HepG2 (cell line): ENCODE results near the gene BIRC5. TPM values are rescaled to one million over a fixed set of nuclear protein-coding genes. Genes with fewer than 3 reads are reported as not detected.

Experiments used
- AGO1 ChIP-seq: fragments of 200-400 bp; formaldehyde crosslinking; IDR thresholded peaks from 2 replicates; pipeline ENCODE4 v1.6.1; 2017; ENCODE audit warnings: mild to moderate bottlenecking, low read depth, low read length, moderate library complexity; ENCODE audit not compliant: poor library complexity, severe bottlenecking
- CEBPG ChIP-seq: IDR thresholded peaks from 2 replicates; pipeline ENCODE4 v1.6.1; 2016
- CHCHD3 ChIP-seq: sonication (generic); formaldehyde crosslinking; IDR thresholded peaks from 2 replicates; pipeline ENCODE4 v1.8.0; 2022; ENCODE audit warnings: mild to moderate bottlenecking, missing genetic modification reagents, moderate library complexity
- DPF2 ChIP-seq: sonication (generic); formaldehyde crosslinking; IDR thresholded peaks from 2 replicates; pipeline ENCODE4 v1.4.0; 2020; ENCODE audit warnings: mild to moderate bottlenecking, low read depth, missing genetic modification reagents, borderline replicate concordance
- ESRRA ChIP-seq: sonication (generic); formaldehyde crosslinking; IDR thresholded peaks from 2 replicates; pipeline ENCODE4 v1.5.1; 2020; ENCODE audit warnings: mild to moderate bottlenecking, low read depth, missing genetic modification reagents
- FOXM1 ChIP-seq: sonication (generic); formaldehyde crosslinking; IDR thresholded peaks from 2 replicates; pipeline ENCODE4 v1.5.0; 2020; ENCODE audit warnings: missing genetic modification reagents
- HMGA1 ChIP-seq: sonication (generic); formaldehyde crosslinking; conservative IDR thresholded peaks from 2 replicates; pipeline ENCODE4 v1.4.0; 2020; ENCODE audit warnings: missing genetic modification reagents
- HOXA5 ChIP-seq: sonication (generic); formaldehyde crosslinking; IDR thresholded peaks from 2 replicates; pipeline ENCODE4 v1.4.0; 2020; ENCODE audit warnings: missing genetic modification reagents
- KDM3A ChIP-seq: IDR thresholded peaks from 2 replicates; pipeline ENCODE4 v1.6.1; 2018; ENCODE audit warnings: low read depth, missing compliant biosample characterization
- KDM5B ChIP-seq: sonication (generic); formaldehyde crosslinking; IDR thresholded peaks from 2 replicates; pipeline ENCODE4 v1.4.0; 2020; ENCODE audit warnings: missing genetic modification reagents, mild to moderate bottlenecking, borderline replicate concordance
- KLF11 ChIP-seq: IDR thresholded peaks from 2 replicates; pipeline ENCODE4 v1.6.1; 2016; ENCODE audit warnings: missing compliant biosample characterization
- KLF6 ChIP-seq: IDR thresholded peaks from 2 replicates; pipeline ENCODE4 v1.8.0; 2016; ENCODE audit warnings: missing biosample characterization, missing genetic modification reagents
- NFYC ChIP-seq: IDR thresholded peaks from 2 replicates; pipeline ENCODE4 v1.6.1; 2016; ENCODE audit warnings: missing genetic modification reagents, missing compliant biosample characterization
- SRF ChIP-seq: IDR thresholded peaks from 2 replicates; pipeline ENCODE4 v1.6.1; 2011; ENCODE audit warnings: mild to moderate bottlenecking, low read depth, low read length, moderate library complexity
- SYNCRIP ChIP-seq: fragments of 200-400 bp; formaldehyde crosslinking; IDR thresholded peaks from 2 replicates; pipeline ENCODE4 v1.6.1; 2018; ENCODE audit warnings: mild to moderate bottlenecking, low read depth, low read length; ENCODE audit not compliant: insufficient read depth
- THAP11 ChIP-seq: IDR thresholded peaks from 2 replicates; pipeline ENCODE4 v1.6.1; 2016; ENCODE audit warnings: missing biosample characterization, missing genetic modification reagents
- WIZ ChIP-seq: sonication (generic); formaldehyde crosslinking; IDR thresholded peaks from 2 replicates; pipeline ENCODE4 v1.5.1; 2020; ENCODE audit warnings: mild to moderate bottlenecking, missing genetic modification reagents
- YEATS2 ChIP-seq: sonication (generic); formaldehyde crosslinking; IDR thresholded peaks from 2 replicates; pipeline ENCODE4 v1.4.0; 2020; ENCODE audit warnings: missing genetic modification reagents, borderline replicate concordance
- ZFAT ChIP-seq: sonication (generic); formaldehyde crosslinking; conservative IDR thresholded peaks from 2 replicates; pipeline ENCODE4 v1.8.1; 2023; ENCODE audit warnings: missing genetic modification reagents, inconsistent platforms
- ZFP90 ChIP-seq: sonication (generic); formaldehyde crosslinking; IDR thresholded peaks from 2 replicates; pipeline ENCODE4 v1.8.0; 2022; ENCODE audit warnings: missing genetic modification reagents, mild to moderate bottlenecking, inconsistent platforms, borderline replicate concordance
- ZKSCAN1 ChIP-seq: fragments of 150-350 bp; IDR thresholded peaks from 2 replicates; pipeline ENCODE4 v1.6.1; 2014; ENCODE audit warnings: low read length
- ZNF225 ChIP-seq: sonication (generic); formaldehyde crosslinking; IDR thresholded peaks from 2 replicates; pipeline ENCODE4 v1.4.0; 2020; ENCODE audit warnings: mild to moderate bottlenecking, missing genetic modification reagents
- ZNF251 ChIP-seq: sonication (generic); formaldehyde crosslinking; IDR thresholded peaks from 2 replicates; pipeline ENCODE4 v1.9.0; 2021; ENCODE audit warnings: mild to moderate bottlenecking, missing genetic modification reagents
- ZNF484 ChIP-seq: sonication (generic); formaldehyde crosslinking; IDR thresholded peaks from 2 replicates; pipeline ENCODE4 v1.5.1; 2020; ENCODE audit warnings: mild to moderate bottlenecking, low read depth, missing genetic modification reagents, borderline replicate concordance
- ZNF572 ChIP-seq: sonication (generic); formaldehyde crosslinking; IDR thresholded peaks from 2 replicates; pipeline ENCODE4 v1.5.1; 2020; ENCODE audit warnings: mild to moderate bottlenecking, missing genetic modification reagents
- ZNF577 ChIP-seq: sonication (generic); formaldehyde crosslinking; IDR thresholded peaks from 2 replicates; pipeline ENCODE4 v1.4.0; 2020; ENCODE audit warnings: mild to moderate bottlenecking, low read depth, missing genetic modification reagents, borderline replicate concordance
- ZNF674 ChIP-seq: sonication (generic); formaldehyde crosslinking; IDR thresholded peaks from 2 replicates; pipeline ENCODE4 v1.5.0; 2020; ENCODE audit warnings: low read depth, mild to moderate bottlenecking, missing genetic modification reagents
- ZNF841 ChIP-seq: sonication (generic); formaldehyde crosslinking; IDR thresholded peaks from 2 replicates; pipeline ENCODE4 v1.8.1; 2023; ENCODE audit warnings: missing genetic modification reagents, borderline replicate concordance
- ZSCAN21 ChIP-seq: sonication (generic); formaldehyde crosslinking; IDR thresholded peaks from 2 replicates; pipeline ENCODE4 v1.8.0; 2022; ENCODE audit warnings: mild to moderate bottlenecking, missing genetic modification reagents, moderate library complexity, borderline replicate concordance
- polyA plus RNA-seq, 8 experiments: library from polyadenylated mRNA; depleted of rRNA in 3 of 8; stranded (reverse) in 7 of 8; unstranded in 1 of 8; fragments of >200 nt; fragmentation: Illumina TruSeq in 4 of 8; extraction: Trizol in 4 of 8; gene quantifications; 2 replicates each; pipeline versions ENCODE4 v1.2.1 to v1.2.3, GENCODE V29; 2011 to 2016; ENCODE audit warnings: low read depth in 4 of 8, missing spikeins in 1 of 8, mixed read lengths in 1 of 8; ENCODE audit not compliant: insufficient read depth in 1 of 8
- total RNA-seq, 5 experiments: library from RNA; depleted of rRNA; stranded (reverse); fragments of >200 nt; fragmentation: Illumina TruSeq; extraction: Trizol; gene quantifications; 2 replicates each; pipeline ENCODE4 v1.2.3, GENCODE V29; 2016; ENCODE audit warnings: low read depth in 1 of 5
- TF ChIP-seq, protein P1 (sequence below): sonication (generic); formaldehyde crosslinking; IDR thresholded peaks from 2 replicates; pipeline ENCODE4 v1.5.1; 2020; ENCODE audit warnings: missing genetic modification reagents, mild to moderate bottlenecking, borderline replicate concordance

The BIRC5 gene
- total and polyA plus RNA-seq, 2 of the 13 experiments (the other 11 are each of a cell fraction or from before 2014, with no cell fraction given), result 30.3 to 135 TPM

GRCh38 chr17:78186692-78187595 is 27.1 kb upstream of the BIRC5 start, which contains the start of the genes AFMID and TK1 (continued):
- TF ChIP-seq KDM3A (CRISPR knock-in tag) (peak; percentile 90; the same call in 1 of the 2 replicates), SRF (0 out of 2 replicates have a peak, but pooled peaks have one; percentile 10), ZNF572 (peak; percentile 87; the same call in 1 of the 2 replicates), ZNF577 (CRISPR knock-in tag) (no peak), AGO1 (peak; percentile 55), ZNF251 (CRISPR knock-in tag) (no peak), ZNF225 (no peak), WIZ (CRISPR knock-in tag) (0 out of 2 replicates have a peak, but pooled peaks have one; percentile 73), THAP11 (CRISPR knock-in tag) (peak; percentile 86), KLF11 (CRISPR knock-in tag) (peak; percentile 94), ZNF484 (CRISPR knock-in tag) (no peak), YEATS2 (peak; percentile 94), ZFP90 (peak; percentile 95), HMGA1 (no peak), ESRRA (CRISPR knock-in tag) (0 out of 2 replicates have a peak, but pooled peaks have one; percentile 45), CHCHD3 (CRISPR knock-in tag) (peak; percentile 99), KLF6 (CRISPR knock-in tag) (peak; percentile 97), FOXM1 (CRISPR knock-in tag) (0 out of 2 replicates have a peak, but pooled peaks have one; percentile 75), SYNCRIP (no peak), ZSCAN21 (peak; percentile 99), KDM5B (CRISPR knock-in tag) (peak; percentile 84; the same call in 1 of the 2 replicates), ZNF841 (CRISPR knock-in tag) (peak; percentile 97), DPF2 (CRISPR knock-in tag) (no peak), HOXA5 (peak; percentile 40; the same call in 1 of the 2 replicates), ZNF674 (CRISPR knock-in tag) (0 out of 2 replicates have a peak, but pooled peaks have one; percentile 26), ZFAT (CRISPR knock-in tag) (no peak), ZKSCAN1 (0 out of 2 replicates have a peak, but pooled peaks have one; percentile 7), NFYC (CRISPR knock-in tag) (peak; percentile 99), CEBPG (CRISPR knock-in tag) (peak; percentile 64)
- TF ChIP-seq, protein P1, sequence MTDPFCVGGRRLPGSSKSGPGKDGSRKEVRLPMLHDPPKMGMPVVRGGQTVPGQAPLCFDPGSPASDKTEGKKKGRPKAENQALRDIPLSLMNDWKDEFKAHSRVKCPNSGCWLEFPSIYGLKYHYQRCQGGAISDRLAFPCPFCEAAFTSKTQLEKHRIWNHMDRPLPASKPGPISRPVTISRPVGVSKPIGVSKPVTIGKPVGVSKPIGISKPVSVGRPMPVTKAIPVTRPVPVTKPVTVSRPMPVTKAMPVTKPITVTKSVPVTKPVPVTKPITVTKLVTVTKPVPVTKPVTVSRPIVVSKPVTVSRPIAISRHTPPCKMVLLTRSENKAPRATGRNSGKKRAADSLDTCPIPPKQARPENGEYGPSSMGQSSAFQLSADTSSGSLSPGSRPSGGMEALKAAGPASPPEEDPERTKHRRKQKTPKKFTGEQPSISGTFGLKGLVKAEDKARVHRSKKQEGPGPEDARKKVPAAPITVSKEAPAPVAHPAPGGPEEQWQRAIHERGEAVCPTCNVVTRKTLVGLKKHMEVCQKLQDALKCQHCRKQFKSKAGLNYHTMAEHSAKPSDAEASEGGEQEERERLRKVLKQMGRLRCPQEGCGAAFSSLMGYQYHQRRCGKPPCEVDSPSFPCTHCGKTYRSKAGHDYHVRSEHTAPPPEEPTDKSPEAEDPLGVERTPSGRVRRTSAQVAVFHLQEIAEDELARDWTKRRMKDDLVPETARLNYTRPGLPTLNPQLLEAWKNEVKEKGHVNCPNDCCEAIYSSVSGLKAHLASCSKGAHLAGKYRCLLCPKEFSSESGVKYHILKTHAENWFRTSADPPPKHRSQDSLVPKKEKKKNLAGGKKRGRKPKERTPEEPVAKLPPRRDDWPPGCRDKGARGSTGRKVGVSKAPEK, result no peak
